ENCODE data around the gene KLF11.

The KLF11 gene

DNA sequence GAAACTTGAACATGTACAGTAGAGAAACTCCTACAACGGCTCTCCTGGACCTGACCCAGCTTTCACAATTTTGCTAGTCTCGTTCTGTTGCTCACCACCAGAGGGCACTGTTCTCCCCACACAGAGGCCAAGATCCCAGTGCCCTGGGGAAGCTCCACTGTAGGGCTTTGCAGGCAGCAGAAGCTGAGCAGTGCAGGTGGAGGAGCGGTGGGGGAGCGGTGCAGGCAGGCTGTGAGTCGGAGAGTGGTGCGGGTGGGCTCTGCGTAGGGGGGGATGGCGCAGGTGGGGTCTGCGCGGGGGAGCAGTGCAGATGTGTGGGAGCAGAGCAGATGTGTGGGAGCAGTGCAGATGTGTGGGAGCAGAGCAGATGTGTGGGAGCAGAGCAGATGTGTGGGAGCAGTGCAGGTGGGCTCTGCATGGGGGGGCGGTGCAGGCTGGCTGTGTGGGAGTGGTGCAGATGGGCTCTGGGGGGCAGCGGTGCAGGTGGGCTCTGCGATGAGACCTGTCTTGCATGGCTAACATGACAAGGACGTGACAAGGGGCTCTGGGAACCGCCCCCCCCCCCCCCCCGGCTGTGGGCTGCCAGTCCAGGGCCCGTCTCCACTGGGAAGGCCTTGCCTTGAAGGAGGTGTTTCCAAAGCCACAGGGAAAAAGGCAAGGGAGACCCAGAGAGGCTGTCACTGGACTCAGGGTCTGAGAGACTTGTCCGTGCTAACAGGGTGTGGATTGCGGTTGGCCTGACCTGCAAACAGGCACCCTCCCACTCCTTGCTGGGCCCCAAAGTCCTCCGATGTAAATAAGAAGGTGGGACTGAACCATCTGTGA lies 29.5 kb downstream of the KLF11 start:
- H3K4me1 ChIP-seq: peaks cover 8% of the 10 kb centered on the region; the same call in 1 of the 2 replicates
- peaks cover 49% of the 10 kb centered on the region for H3K27me3 ChIP-seq
- H3K36me3 ChIP-seq: no peaks in the 10 kb centered on the region
- peak overlapping the region; percentile 22; the same call in 1 of the 2 replicates for H3K4me2 ChIP-seq
- peaks cover 11% of the 10 kb centered on the region; the same call in 1 of the 2 replicates for H4K20me1 ChIP-seq
- H3K4me3 ChIP-seq: no peak overlapping the region
- peaks cover 5% of the 10 kb centered on the region; the same call in 1 of the 2 replicates for H3K9me3 ChIP-seq
- H3K9ac ChIP-seq: no peak overlapping the region
- H3K27ac ChIP-seq: no peak overlapping the region
- TF ChIP-seq Cebpa-rat (IDR thresholded peaks at IDR 0.05): no peak

DNA sequence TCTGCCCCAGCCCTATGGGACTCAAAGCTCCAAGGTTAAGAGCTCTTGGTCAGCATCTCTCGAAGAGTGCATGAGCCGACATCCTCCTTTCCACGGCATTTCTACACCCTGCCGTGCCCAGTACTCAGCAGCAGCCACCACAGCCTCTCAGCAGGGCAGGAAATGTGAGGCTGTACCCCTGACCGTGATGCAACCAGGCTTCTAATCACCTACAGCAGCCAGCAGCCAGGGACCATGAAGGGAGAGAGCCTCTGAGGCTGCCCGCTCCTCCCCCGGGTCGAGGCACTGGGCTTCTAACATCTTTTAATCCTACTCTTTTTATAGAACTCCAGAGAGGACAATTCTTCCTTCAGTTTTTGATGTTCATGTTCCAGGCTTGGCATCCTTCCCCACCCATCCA lies 30.4 kb downstream of the KLF11 start:
- peaks cover 57% of the 10 kb centered on the region for H3K27me3 ChIP-seq

DNA sequence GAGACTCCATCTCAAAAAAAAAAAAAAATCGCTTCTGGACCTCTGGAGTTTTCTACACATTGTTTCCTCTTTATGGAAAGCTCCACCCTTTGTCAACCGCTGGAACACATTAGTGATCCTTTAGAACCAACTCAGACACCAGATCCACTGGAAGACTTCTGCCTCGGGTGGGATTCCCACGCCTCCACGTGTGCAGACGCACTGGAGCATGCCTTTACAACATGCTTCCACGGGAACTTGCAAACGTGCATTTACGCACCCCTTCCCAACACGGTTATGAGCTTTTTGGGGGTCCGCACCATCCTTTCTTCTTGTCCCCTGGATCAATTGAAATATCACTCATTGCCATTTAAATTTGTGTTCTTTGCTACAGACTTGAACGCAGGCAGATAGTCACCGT lies 31.8 kb downstream of the KLF11 start:
- no peak overlapping the region for H3K4me2 ChIP-seq

More for the DNA sequence above, 30.4 kb downstream of the KLF11 start:
- Histone ChIP-seq H3K36me3 (no peaks in the 10 kb centered on the region), H3K9me3 (no peaks in the 10 kb centered on the region), H3K4me3 (no peak overlapping the region), H3K27ac (no peak overlapping the region), H3K4me2 (no peak overlapping the region), H4K20me1 (peaks cover 19% of the 10 kb centered on the region), H3K4me1 (peaks cover 9% of the 10 kb centered on the region), H3K9ac (no peak overlapping the region)
- TF ChIP-seq Cebpa-rat (IDR thresholded peaks at IDR 0.05): no peak

DNA sequence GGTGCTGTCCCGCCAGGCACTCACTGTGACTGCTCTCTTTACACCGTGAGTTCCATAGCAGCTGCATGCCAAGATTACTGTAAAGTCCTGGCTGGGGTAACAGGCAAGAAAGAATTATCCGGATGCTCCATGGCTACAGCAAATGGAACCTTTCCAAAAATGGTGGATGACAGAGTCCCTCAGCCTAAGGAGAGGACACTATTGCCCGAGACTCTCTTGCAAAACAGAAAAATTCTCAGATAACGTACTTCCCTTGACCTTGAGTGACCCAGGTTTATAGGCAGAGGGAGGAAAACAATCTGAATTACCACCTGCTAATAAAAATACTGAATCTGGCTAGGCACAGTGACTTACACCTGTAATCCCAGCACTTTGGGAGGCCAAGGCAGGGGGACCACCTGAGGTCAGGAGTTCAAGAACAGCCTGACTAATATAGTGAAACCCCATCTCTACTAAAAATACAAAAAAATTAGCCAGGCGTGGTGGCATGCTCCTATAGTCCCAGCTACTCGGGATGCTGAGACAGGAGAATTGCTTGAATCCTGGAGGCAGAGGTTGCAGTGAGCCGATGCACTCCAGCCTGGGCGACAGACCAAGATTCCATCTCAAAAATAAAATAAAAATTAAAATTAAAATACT lies 32.3 kb downstream of the KLF11 start:
- H3K9me3 ChIP-seq: no peaks in the 10 kb centered on the region
- H3K4me2 ChIP-seq: no peak overlapping the region
- peaks cover 77% of the 10 kb centered on the region for H3K27me3 ChIP-seq
- peaks cover 37% of the 10 kb centered on the region for H4K20me1 ChIP-seq
- no peak for TF ChIP-seq Cebpa-rat (IDR thresholded peaks at IDR 0.05)
- no peaks in the 10 kb centered on the region for H3K36me3 ChIP-seq
- no peak overlapping the region for H3K27ac ChIP-seq
- no peak overlapping the region for H3K4me3 ChIP-seq
- H3K9ac ChIP-seq: no peak overlapping the region
- peaks cover 27% of the 10 kb centered on the region for H3K4me1 ChIP-seq

More for the DNA sequence above, 31.8 kb downstream of the KLF11 start:
- Histone ChIP-seq H3K27ac (no peak overlapping the region), H3K27me3 (peaks cover 71% of the 10 kb centered on the region), H4K20me1 (peaks cover 32% of the 10 kb centered on the region), H3K4me1 (peaks cover 22% of the 10 kb centered on the region), H3K4me3 (no peak overlapping the region), H3K36me3 (no peaks in the 10 kb centered on the region), H3K9ac (no peak overlapping the region), H3K9me3 (no peaks in the 10 kb centered on the region)
- no peak for TF ChIP-seq Cebpa-rat (IDR thresholded peaks at IDR 0.05)

DNA sequence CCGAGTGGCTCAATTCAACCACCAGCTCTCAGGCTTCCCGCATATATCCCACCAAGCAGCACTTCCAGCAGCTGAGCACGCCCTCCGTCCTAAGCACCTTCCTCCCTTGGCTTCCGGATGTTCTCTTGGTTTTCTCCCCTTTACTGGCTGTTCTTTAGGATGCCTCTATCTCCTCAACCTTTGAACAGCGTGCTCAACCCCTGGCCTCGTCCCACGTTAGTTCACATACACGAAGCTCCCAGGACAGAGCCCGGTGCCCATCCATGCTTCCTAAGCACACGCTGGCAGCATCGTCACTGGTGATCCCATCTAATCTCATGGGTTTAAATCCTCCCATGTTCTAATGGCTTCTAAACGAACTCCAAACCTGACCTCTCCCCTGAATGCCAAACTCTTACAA lies 33.2 kb downstream of the KLF11 start:
- Histone ChIP-seq H3K9me3 (no peaks in the 10 kb centered on the region), H3K4me2 (no peak overlapping the region), H3K4me3 (no peak overlapping the region), H3K9ac (no peak overlapping the region), H4K20me1 (peaks cover 45% of the 10 kb centered on the region), H3K36me3 (no peaks in the 10 kb centered on the region), H3K27ac (no peak overlapping the region), H3K4me1 (peaks cover 35% of the 10 kb centered on the region), H3K27me3 (peaks cover 85% of the 10 kb centered on the region)
- TF ChIP-seq Cebpa-rat (IDR thresholded peaks at IDR 0.05): no peak

DNA sequence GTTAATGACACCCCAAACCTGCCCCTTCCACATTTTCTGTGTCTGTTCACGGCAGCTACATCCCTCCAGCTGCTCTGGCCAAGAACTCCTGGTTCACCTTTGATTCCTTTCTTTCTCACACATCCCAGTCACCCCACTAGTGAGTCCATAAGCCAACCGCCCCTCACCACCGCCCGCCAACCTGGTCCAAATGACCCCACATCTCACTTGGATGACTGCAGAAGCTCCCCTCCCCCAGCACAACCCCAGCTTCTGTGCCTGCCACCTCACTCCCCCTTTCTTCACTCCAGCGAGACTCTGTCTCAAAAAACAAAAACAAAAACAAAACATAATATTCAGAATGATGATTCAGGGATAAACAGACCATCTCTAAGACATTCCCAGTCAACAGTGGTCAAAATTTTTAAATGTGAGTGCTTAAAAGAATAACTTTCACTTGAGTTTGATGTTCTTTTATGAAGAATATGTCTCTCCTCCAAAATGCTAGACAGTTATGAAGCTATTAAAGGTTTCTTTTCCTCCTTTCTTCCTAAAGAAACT lies 33.7 kb downstream of the KLF11 start:
- no peak for TF ChIP-seq Cebpa-rat (IDR thresholded peaks at IDR 0.05)

DNA sequence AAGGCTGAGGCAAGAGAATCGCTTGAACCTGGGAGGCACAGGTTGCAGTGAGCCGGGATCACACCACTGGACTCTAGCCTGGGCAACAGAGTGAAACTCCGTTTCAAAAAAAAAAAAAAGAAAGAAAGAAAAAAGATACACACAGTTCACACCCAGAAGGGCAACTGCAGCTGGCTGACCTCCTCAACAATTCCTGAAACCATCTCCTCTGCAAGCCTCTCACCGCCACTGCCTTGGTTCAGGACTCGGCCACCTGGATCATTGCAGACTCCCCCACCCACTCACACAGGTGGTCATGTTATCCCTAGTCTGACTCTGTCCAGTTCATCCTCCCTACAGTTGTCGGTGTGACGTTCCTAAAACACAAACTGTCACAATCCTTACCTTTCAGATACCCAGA lies 34.7 kb downstream of the KLF11 start:
- Histone ChIP-seq H3K36me3 (no peaks in the 10 kb centered on the region), H3K9ac (no peak overlapping the region), H3K9me3 (no peaks in the 10 kb centered on the region), H4K20me1 (peaks cover 45% of the 10 kb centered on the region), H3K27ac (no peak overlapping the region), H3K4me1 (peaks cover 27% of the 10 kb centered on the region), H3K4me2 (no peak overlapping the region), H3K4me3 (no peak overlapping the region), H3K27me3 (peaks cover 99% of the 10 kb centered on the region)
- TF ChIP-seq Cebpa-rat (IDR thresholded peaks at IDR 0.05): no peak

More for the DNA sequence above, 33.7 kb downstream of the KLF11 start:
- Histone ChIP-seq H3K9me3 (no peaks in the 10 kb centered on the region), H3K27me3 (peaks cover 91% of the 10 kb centered on the region), H3K9ac (no peak overlapping the region), H3K27ac (no peak overlapping the region), H4K20me1 (peaks cover 45% of the 10 kb centered on the region), H3K4me3 (no peak overlapping the region), H3K4me1 (peaks cover 35% of the 10 kb centered on the region), H3K36me3 (no peaks in the 10 kb centered on the region), H3K4me2 (no peak overlapping the region)

DNA sequence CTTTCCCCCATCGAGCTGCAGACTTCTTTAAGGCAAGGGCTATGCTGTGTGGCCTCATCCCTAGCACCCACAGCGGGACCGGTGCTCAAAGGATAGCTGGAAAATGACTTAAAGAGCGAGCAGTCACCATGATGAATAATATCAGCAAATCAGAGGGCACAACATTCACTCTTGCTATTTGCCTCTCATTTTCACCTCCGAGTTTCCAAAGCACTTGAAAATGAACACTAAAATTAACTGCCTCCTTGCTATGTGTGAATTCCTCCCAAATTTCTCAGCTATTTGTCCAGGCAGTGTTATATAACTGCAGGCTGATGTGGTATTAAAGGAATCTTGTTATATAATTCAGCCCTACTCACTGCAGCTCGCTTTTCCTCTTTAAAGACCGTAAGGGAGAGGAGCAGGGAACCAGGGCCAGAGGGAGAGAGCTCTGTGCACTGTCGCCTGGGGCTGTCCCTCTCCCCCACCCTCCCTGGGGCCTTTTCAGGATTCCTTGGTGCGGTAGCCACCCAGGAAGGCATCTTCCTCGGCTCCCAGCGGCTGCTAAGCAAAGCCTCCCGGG lies 35.4 kb downstream of the KLF11 start:
- Histone ChIP-seq H4K20me1 (peaks cover 45% of the 10 kb centered on the region), H3K9me3 (no peaks in the 10 kb centered on the region), H3K4me3 (peak overlapping the region; percentile 69), H3K27ac (no peak overlapping the region), H3K9ac (no peak overlapping the region), H3K36me3 (no peaks in the 10 kb centered on the region), H3K4me2 (peak overlapping the region; percentile 94), H3K27me3 (peaks cover 99% of the 10 kb centered on the region), H3K4me1 (peaks cover 27% of the 10 kb centered on the region)
- no peak for TF ChIP-seq Cebpa-rat (IDR thresholded peaks at IDR 0.05)

DNA sequence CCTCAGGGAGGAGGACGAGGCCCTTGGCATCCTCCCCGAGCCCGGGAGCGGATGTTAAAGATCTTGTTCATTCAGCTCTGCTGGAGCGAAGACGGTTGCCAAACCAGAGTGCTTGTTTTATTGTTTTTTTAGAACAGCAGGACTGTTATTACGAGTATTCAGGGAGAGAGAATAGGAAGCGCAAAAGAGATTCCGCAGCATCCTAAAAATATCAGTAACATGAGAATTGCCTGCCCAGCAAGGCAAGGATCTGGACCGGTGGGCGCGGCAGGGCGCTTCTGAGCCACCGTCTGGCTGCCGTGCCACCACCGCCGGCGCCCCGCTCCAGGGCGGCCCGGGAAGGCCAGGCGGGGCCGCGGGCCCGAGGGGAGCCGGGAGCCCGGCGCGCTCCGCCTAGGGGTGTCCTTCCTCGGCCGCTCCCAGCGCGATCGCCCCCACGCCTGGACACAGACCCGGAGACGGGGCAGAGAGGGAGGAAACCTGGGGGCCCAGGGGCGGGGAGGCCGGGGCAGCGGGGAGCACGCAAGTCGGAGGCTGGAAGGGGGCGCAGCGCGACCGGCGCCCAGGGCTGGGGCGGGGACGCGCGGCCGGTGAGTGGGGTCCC lies 36.0 kb downstream of the KLF11 start:
- H3K4me1 ChIP-seq: peaks cover 27% of the 10 kb centered on the region
- H3K27me3 ChIP-seq: peaks cover 99% of the 10 kb centered on the region
- no peaks in the 10 kb centered on the region for H3K9me3 ChIP-seq
- peak overlapping the region; percentile 57 for H3K9ac ChIP-seq
- peak overlapping the region; percentile 94 for H3K4me2 ChIP-seq
- H4K20me1 ChIP-seq: peaks cover 45% of the 10 kb centered on the region
- no peak for TF ChIP-seq Cebpa-rat (IDR thresholded peaks at IDR 0.05)
- no peaks in the 10 kb centered on the region for H3K36me3 ChIP-seq
- peak overlapping the region; percentile 69 for H3K4me3 ChIP-seq
- H3K27ac ChIP-seq: no peak overlapping the region
